ENCODE results near the gene ARHGEF26.

DNA sequence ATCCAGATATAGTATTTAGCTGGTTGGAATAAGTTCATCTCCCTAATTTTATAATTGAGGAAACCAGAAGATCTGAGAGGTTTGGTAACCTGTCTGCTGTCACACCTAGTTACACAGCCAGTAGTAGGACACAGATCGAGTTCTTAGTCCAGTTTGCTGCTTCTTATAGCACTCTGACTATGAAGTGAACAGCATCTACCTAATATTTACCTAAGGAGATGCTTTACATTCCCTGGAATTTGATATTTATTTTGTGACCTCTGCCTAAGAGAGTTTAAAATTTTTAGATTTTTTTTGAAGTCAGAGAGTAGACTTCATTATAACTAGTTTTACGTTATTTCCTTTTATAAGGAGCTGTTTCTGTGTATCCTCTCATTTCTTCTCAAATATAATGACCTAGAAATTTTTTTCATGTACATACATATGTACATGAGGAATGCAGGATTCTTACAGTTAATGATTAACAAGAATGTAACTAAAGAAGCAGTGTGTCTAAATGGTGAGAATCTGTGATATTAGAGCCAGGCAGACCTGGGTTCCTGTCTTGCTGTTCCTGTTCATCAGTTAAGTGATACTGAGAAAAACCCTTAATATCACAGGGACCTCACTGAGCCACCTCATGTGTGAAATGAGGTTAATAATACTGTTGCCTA lies 4.3 kb downstream of the ARHGEF26 start:
- TF ChIP-seq, protein P1, sequence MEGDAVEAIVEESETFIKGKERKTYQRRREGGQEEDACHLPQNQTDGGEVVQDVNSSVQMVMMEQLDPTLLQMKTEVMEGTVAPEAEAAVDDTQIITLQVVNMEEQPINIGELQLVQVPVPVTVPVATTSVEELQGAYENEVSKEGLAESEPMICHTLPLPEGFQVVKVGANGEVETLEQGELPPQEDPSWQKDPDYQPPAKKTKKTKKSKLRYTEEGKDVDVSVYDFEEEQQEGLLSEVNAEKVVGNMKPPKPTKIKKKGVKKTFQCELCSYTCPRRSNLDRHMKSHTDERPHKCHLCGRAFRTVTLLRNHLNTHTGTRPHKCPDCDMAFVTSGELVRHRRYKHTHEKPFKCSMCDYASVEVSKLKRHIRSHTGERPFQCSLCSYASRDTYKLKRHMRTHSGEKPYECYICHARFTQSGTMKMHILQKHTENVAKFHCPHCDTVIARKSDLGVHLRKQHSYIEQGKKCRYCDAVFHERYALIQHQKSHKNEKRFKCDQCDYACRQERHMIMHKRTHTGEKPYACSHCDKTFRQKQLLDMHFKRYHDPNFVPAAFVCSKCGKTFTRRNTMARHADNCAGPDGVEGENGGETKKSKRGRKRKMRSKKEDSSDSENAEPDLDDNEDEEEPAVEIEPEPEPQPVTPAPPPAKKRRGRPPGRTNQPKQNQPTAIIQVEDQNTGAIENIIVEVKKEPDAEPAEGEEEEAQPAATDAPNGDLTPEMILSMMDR (IDR thresholded peaks at IDR 0.05): no peak
- TF ChIP-seq ESRRA (CRISPR knock-in tag; IDR thresholded peaks at IDR 0.05; ENCODE audit: borderline replicate concordance) (no peak), TEAD1 (CRISPR knock-in tag; IDR thresholded peaks at IDR 0.05) (no peak), FOXP4 (CRISPR knock-in tag; IDR thresholded peaks at IDR 0.05) (no peak), NFYB (CRISPR knock-in tag; conservative IDR thresholded peaks at IDR 0.05; ENCODE audit: low read depth) (no peak), JUN (CRISPR knock-in tag; IDR thresholded peaks at IDR 0.05) (no peak), IRF2 (CRISPR knock-in tag; IDR thresholded peaks at IDR 0.05; ENCODE audit: borderline replicate concordance, low read depth) (no peak), TP53 (CRISPR knock-in tag; IDR thresholded peaks at IDR 0.05) (no peak)
- TF ChIP-seq, protein P2, sequence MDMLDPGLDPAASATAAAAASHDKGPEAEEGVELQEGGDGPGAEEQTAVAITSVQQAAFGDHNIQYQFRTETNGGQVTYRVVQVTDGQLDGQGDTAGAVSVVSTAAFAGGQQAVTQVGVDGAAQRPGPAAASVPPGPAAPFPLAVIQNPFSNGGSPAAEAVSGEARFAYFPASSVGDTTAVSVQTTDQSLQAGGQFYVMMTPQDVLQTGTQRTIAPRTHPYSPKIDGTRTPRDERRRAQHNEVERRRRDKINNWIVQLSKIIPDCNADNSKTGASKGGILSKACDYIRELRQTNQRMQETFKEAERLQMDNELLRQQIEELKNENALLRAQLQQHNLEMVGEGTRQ (CRISPR knock-in tag; IDR thresholded peaks at IDR 0.05): no peak

Measured in WTC11 (cell line).